ENCODE results near the gene LRR1.

The LRR1 gene

DNA sequence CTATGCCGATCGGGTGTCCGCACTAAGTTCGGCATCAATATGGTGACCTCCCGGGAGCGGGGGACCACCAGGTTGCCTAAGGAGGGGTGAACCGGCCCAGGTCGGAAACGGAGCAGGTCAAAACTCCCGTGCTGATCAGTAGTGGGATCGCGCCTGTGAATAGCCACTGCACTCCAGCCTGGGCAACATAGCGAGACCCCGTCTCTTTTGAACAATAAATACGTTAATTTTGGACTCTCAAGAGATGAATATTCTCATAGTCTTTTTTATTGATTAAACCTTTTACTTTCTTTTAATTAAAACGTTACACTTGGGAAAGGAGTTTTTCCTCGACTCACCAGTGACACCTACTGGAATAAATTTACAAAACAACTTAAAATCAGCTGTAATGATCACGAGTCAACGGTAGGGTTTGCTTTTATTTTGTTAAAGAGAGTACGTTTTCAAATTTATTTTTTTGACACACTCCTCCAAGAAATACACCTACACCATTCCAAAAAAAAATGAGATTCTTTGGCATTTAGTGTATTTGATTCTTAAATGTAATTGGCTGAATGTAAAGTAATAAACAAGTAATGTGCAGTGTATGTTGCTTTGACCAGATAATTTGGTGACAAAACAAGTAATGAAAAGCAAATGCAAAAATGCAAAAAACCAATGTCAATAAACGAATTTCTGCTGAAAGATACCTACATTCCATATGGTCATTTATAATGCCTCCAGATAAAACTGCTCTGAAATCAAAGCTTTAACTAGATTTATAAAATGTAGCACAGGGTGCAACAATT, 11.9 kb upstream of the LRR1 start (continued):
- TF ChIP-seq, protein P1, sequence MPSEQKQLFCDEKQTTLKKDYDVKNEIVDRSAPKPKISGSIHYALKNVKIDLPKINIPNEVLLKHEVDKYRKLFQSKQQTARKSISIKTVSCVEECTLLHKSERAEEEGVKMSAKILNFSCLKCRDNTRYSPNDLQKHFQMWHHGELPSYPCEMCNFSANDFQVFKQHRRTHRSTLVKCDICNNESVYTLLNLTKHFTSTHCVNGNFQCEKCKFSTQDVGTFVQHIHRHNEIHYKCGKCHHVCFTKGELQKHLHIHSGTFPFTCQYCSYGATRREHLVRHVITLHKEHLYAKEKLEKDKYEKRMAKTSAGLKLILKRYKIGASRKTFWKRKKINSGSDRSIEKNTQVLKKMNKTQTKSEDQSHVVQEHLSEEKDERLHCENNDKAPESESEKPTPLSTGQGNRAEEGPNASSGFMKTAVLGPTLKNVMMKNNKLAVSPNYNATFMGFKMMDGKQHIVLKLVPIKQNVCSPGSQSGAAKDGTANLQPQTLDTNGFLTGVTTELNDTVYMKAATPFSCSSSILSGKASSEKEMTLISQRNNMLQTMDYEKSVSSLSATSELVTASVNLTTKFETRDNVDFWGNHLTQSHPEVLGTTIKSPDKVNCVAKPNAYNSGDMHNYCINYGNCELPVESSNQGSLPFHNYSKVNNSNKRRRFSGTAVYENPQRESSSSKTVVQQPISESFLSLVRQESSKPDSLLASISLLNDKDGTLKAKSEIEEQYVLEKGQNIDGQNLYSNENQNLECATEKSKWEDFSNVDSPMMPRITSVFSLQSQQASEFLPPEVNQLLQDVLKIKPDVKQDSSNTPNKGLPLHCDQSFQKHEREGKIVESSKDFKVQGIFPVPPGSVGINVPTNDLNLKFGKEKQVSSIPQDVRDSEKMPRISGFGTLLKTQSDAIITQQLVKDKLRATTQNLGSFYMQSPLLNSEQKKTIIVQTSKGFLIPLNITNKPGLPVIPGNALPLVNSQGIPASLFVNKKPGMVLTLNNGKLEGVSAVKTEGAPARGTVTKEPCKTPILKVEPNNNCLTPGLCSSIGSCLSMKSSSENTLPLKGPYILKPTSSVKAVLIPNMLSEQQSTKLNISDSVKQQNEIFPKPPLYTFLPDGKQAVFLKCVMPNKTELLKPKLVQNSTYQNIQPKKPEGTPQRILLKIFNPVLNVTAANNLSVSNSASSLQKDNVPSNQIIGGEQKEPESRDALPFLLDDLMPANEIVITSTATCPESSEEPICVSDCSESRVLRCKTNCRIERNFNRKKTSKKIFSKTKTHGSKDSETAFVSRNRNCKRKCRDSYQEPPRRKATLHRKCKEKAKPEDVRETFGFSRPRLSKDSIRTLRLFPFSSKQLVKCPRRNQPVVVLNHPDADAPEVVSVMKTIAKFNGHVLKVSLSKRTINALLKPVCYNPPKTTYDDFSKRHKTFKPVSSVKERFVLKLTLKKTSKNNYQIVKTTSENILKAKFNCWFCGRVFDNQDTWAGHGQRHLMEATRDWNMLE (tag by site-specific recombination; conservative IDR thresholded peaks at IDR 0.05; ENCODE audit: low read depth): no peak
- TF ChIP-seq, protein P2, sequence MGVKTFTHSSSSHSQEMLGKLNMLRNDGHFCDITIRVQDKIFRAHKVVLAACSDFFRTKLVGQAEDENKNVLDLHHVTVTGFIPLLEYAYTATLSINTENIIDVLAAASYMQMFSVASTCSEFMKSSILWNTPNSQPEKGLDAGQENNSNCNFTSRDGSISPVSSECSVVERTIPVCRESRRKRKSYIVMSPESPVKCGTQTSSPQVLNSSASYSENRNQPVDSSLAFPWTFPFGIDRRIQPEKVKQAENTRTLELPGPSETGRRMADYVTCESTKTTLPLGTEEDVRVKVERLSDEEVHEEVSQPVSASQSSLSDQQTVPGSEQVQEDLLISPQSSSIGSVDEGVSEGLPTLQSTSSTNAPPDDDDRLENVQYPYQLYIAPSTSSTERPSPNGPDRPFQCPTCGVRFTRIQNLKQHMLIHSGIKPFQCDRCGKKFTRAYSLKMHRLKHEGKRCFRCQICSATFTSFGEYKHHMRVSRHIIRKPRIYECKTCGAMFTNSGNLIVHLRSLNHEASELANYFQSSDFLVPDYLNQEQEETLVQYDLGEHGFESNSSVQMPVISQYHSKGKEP (tag by site-specific recombination; IDR thresholded peaks at IDR 0.05): peak; percentile 67; the same call in 1 of the 2 replicates
- no peak for TF ChIP-seq ZNF175 (tag by site-specific recombination; IDR thresholded peaks at IDR 0.05)
- peak; percentile 96; the same call in 1 of the 2 replicates for TF ChIP-seq ZNF501 (tag by site-specific recombination; IDR thresholded peaks at IDR 0.05)
- TF ChIP-seq, protein P3, sequence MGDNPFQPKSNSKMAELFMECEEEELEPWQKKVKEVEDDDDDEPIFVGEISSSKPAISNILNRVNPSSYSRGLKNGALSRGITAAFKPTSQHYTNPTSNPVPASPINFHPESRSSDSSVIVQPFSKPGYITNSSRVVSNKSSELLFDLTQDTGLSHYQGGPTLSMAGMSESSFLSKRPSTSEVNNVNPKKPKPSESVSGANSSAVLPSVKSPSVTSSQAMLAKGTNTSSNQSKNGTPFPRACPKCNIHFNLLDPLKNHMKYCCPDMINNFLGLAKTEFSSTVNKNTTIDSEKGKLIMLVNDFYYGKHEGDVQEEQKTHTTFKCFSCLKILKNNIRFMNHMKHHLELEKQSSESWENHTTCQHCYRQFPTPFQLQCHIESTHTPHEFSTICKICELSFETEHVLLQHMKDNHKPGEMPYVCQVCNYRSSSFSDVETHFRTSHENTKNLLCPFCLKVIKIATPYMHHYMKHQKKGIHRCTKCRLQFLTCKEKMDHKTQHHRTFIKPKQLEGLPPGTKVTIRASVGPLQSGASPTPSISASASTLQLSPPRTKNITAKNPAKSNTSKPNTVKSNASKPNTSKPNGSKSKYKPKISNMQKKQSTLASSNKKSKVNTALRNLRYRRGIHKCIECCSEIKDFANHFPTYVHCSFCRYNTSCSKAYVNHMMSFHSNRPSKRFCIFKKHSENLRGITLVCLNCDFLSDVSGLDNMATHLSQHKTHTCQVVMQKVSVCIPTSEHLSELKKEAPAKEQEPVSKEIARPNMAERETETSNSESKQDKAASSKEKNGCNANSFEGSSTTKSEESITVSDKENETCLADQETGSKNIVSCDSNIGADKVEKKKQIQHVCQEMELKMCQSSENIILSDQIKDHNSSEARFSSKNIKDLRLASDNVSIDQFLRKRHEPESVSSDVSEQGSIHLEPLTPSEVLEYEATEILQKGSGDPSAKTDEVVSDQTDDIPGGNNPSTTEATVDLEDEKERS (tag by site-specific recombination; IDR thresholded peaks at IDR 0.05): no peak
- TF ChIP-seq, protein P4, sequence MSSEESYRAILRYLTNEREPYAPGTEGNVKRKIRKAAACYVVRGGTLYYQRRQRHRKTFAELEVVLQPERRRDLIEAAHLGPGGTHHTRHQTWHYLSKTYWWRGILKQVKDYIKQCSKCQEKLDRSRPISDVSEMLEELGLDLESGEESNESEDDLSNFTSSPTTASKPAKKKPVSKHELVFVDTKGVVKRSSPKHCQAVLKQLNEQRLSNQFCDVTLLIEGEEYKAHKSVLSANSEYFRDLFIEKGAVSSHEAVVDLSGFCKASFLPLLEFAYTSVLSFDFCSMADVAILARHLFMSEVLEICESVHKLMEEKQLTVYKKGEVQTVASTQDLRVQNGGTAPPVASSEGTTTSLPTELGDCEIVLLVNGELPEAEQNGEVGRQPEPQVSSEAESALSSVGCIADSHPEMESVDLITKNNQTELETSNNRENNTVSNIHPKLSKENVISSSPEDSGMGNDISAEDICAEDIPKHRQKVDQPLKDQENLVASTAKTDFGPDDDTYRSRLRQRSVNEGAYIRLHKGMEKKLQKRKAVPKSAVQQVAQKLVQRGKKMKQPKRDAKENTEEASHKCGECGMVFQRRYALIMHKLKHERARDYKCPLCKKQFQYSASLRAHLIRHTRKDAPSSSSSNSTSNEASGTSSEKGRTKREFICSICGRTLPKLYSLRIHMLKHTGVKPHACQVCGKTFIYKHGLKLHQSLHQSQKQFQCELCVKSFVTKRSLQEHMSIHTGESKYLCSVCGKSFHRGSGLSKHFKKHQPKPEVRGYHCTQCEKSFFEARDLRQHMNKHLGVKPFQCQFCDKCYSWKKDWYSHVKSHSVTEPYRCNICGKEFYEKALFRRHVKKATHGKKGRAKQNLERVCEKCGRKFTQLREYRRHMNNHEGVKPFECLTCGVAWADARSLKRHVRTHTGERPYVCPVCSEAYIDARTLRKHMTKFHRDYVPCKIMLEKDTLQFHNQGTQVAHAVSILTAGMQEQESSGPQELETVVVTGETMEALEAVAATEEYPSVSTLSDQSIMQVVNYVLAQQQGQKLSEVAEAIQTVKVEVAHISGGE (tag by site-specific recombination; conservative IDR thresholded peaks at IDR 0.05; ENCODE audit: low read depth): no peak
- peak; percentile 56; the same call in 1 of the 2 replicates for TF ChIP-seq SP7 (tag by site-specific recombination; IDR thresholded peaks at IDR 0.05)
- TF ChIP-seq PRDM1 (tag by site-specific recombination; IDR thresholded peaks at IDR 0.05): 0 out of 2 replicates have a peak, but pooled peaks have one; percentile 15
- no peak for TF ChIP-seq YY1 (tag by site-specific recombination; IDR thresholded peaks at IDR 0.05)
- TF ChIP-seq ZNF654 (tag by site-specific recombination; IDR thresholded peaks at IDR 0.05; ENCODE audit: low read depth): peak; percentile 63
- TF ChIP-seq ZNF529 (tag by site-specific recombination; IDR thresholded peaks at IDR 0.05; ENCODE audit: insufficient replicate concordance): no peak
- TF ChIP-seq ZNF324 (tag by site-specific recombination; IDR thresholded peaks at IDR 0.05): no peak; the same call in 1 of the 2 replicates
- no peak for TF ChIP-seq KLF8 (tag by site-specific recombination; IDR thresholded peaks at IDR 0.05)
- TF ChIP-seq BCL11B (tag by site-specific recombination; IDR thresholded peaks at IDR 0.05; ENCODE audit: low read depth): peak; percentile 100
- no peak for TF ChIP-seq ZNF311 (tag by site-specific recombination; IDR thresholded peaks at IDR 0.05; ENCODE audit: borderline replicate concordance)
- TF ChIP-seq ZNF677 (tag by site-specific recombination; IDR thresholded peaks at IDR 0.05): no peak
- no peak for TF ChIP-seq ZNF510 (tag by site-specific recombination; IDR thresholded peaks at IDR 0.05; ENCODE audit: insufficient replicate concordance)
- peak; percentile 89; the same call in 1 of the 2 replicates for TF ChIP-seq TRIM28 (IDR thresholded peaks at IDR 0.05; ENCODE audit: borderline replicate concordance, low read length)
- no peak for TF ChIP-seq ZSCAN16 (tag by site-specific recombination; IDR thresholded peaks at IDR 0.05)
- no peak for TF ChIP-seq ZNF114 (tag by site-specific recombination; IDR thresholded peaks at IDR 0.05)
- TF ChIP-seq ZNF596 (tag by site-specific recombination; IDR thresholded peaks at IDR 0.05): no peak
- TF ChIP-seq, protein P5, sequence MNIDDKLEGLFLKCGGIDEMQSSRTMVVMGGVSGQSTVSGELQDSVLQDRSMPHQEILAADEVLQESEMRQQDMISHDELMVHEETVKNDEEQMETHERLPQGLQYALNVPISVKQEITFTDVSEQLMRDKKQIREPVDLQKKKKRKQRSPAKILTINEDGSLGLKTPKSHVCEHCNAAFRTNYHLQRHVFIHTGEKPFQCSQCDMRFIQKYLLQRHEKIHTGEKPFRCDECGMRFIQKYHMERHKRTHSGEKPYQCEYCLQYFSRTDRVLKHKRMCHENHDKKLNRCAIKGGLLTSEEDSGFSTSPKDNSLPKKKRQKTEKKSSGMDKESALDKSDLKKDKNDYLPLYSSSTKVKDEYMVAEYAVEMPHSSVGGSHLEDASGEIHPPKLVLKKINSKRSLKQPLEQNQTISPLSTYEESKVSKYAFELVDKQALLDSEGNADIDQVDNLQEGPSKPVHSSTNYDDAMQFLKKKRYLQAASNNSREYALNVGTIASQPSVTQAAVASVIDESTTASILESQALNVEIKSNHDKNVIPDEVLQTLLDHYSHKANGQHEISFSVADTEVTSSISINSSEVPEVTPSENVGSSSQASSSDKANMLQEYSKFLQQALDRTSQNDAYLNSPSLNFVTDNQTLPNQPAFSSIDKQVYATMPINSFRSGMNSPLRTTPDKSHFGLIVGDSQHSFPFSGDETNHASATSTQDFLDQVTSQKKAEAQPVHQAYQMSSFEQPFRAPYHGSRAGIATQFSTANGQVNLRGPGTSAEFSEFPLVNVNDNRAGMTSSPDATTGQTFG (tag by site-specific recombination; IDR thresholded peaks at IDR 0.05; ENCODE audit: borderline replicate concordance): no peak
- TF ChIP-seq HOXA7 (CRISPR knock-in tag; IDR thresholded peaks at IDR 0.05; ENCODE audit: borderline replicate concordance): no peak

All from HEK293 (cell line).